Thyroid gland (tissue), 4 donors: ENCODE data around the gene ZNF862. TPM values are rescaled to one million over a fixed set of nuclear protein-coding genes. Genes with fewer than 3 reads are reported as not detected.

Source experiments
- DNase-seq, 2 donors: peaks; one replicate each; pipeline ENCODE4 v3.0.0-alpha.2; 2019
- H3K27ac ChIP-seq, 3 donors: fragments of 200-600 bp; sonication (generic); 1 replicate in 2 of 3; 2 replicates in 1 of 3; pipeline ENCODE4 v1.5.1; 2016 to 2019; ENCODE audit warnings: mild to moderate bottlenecking in 1 of 3, moderate library complexity in 1 of 3
- H3K27me3 ChIP-seq: fragments of 200-600 bp; sonication (generic); one replicate; pipeline ENCODE4 v1.5.1; 2019
- H3K36me3 ChIP-seq, 2 donors: fragments of 200-600 bp; sonication (generic); one replicate each; pipeline ENCODE4 v1.5.1; 2016 to 2019
- H3K4me1 ChIP-seq, 2 donors: fragments of 200-600 bp; sonication (generic); one replicate each; pipeline ENCODE4 v1.5.1; 2017 to 2019
- H3K4me3 ChIP-seq, 3 donors: fragments of 200-600 bp; sonication (generic); replicated peaks in 1 of 3; 1 replicate in 2 of 3; 2 replicates in 1 of 3; pipeline ENCODE4 v1.5.1; 2016; ENCODE audit warnings: mild to moderate bottlenecking in 1 of 3
- H3K9me3 ChIP-seq: fragments of 200-600 bp; sonication (generic); one replicate; pipeline ENCODE4 v1.5.1; 2017
- POLR2A ChIP-seq, 2 donors: fragments of 450-650 bp; IDR thresholded peaks; one replicate each; pipeline ENCODE4 v1.6.1; 2017; ENCODE audit warnings: antibody characterized with exemption in 2 of 2, mild to moderate bottlenecking in 2 of 2, moderate library complexity in 1 of 2
- WGBS, 2 donors: methylation state at CpG; one replicate each; pipeline ENCODE4 v1.1.5; 2017; 5-methylcytosine and 5-hydroxymethylcytosine counted together
- intact Hi-C: fragments of 100-400 bp; cut with DNase I; formaldehyde crosslinking; loops from one replicate; pipeline ENCODE4 v1.15.1; 2023
- total RNA-seq, 4 donors: library from RNA; depleted of rRNA; stranded (reverse); fragments of >200 nt; gene quantifications; one replicate each; pipeline ENCODE4 v1.2.3, GENCODE V29; 2016
- TF ChIP-seq, protein P1 (sequence below), 6 experiments: fragments of 200-600 bp in 3 of 6; fragments of 450-650 bp in 3 of 6; sonication (generic) in 3 of 6; IDR thresholded peaks; one replicate each; pipeline ENCODE4 v1.5.1; 2016 to 2019; ENCODE audit warnings: antibody characterized with exemption in 6 of 6, mild to moderate bottlenecking in 2 of 6, inconsistent platforms in 1 of 6, moderate library complexity in 1 of 6

Gene ZNF862
- total RNA-seq, 4 donors from 2014 or later, result 23.6 to 53.7 (median 39.3) TPM

GRCh38 chr7:149830997-149831740 lies 7.0 kb upstream of the ZNF862 start:
- intact Hi-C loops, result no loop called here
- no peak for TF ChIP-seq POLR2A (IDR thresholded peaks at IDR 0.05)
- TF ChIP-seq, protein P1, sequence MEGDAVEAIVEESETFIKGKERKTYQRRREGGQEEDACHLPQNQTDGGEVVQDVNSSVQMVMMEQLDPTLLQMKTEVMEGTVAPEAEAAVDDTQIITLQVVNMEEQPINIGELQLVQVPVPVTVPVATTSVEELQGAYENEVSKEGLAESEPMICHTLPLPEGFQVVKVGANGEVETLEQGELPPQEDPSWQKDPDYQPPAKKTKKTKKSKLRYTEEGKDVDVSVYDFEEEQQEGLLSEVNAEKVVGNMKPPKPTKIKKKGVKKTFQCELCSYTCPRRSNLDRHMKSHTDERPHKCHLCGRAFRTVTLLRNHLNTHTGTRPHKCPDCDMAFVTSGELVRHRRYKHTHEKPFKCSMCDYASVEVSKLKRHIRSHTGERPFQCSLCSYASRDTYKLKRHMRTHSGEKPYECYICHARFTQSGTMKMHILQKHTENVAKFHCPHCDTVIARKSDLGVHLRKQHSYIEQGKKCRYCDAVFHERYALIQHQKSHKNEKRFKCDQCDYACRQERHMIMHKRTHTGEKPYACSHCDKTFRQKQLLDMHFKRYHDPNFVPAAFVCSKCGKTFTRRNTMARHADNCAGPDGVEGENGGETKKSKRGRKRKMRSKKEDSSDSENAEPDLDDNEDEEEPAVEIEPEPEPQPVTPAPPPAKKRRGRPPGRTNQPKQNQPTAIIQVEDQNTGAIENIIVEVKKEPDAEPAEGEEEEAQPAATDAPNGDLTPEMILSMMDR (IDR thresholded peaks at IDR 0.05), result no peak
- WGBS, 2 donors, result 56 to 61% methylated on average over 4 to 9 of the region's 11 CpGs
- Histone ChIP-seq H3K36me3 (no peaks in the 10 kb centered on the region), H3K9me3 (no peaks in the 10 kb centered on the region), H3K27ac (no peak overlapping the region), H3K4me3 (no peak overlapping the region), H3K27me3 (no peaks in the 10 kb centered on the region), H3K4me1 (no peaks in the 10 kb centered on the region)
- no peak for DNase-seq

- intact Hi-C loops, result no loop called here
- no peak for DNase-seq
Measured at GRCh38 chr7:149831741-149832219, 6.4 kb upstream of the ZNF862 start.

DNA sequence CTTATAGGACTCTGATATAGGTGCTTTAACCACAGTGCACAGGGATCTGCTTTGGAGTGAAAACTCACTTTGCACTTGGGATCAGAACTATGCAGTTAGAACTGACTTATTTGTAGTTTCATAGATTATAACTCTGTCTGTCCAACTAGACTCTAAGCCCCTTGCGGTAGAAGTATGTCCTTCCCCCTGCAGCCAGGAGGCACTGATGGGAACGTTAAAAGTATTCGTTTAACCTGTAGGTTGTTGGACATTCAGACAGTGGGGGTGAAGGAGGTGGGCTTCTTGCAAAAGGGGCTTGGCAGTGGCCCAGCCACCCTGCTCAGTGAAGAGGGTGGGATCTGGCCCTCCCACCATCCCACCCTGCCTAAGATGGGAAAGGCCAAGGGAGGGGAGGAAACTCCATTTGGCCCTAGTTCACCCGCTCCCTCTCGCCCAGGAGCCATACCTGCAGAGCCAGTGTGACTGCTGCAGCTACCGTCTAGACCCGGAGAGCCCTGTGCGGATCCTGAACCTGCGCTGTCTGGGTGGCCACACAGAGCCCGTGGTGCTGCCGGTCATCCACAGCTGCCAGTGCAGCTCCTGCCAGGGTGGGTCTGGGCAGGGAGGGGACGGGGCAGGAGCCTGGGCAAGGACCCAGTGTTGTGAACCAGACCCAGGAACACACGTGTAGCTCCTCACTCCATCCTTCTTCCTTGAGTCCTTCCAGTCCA lies 5.7 kb upstream of the ZNF862 start:
- TF ChIP-seq POLR2A (IDR thresholded peaks at IDR 0.05), result no peak
- TF ChIP-seq, protein P1 (IDR thresholded peaks at IDR 0.05), result no peak
- no peaks in the 10 kb centered on the region for H3K36me3 ChIP-seq
- no peaks in the 10 kb centered on the region for H3K9me3 ChIP-seq
- H3K27ac ChIP-seq, result no peak overlapping the region
- 83 to 86% methylated on average over 11 to 13 of the region's 13 CpGs for WGBS, 2 donors
- DNase-seq, result no peak
- intact Hi-C loops, result no loop called here
- no peaks in the 10 kb centered on the region for H3K27me3 ChIP-seq
- no peak overlapping the region for H3K4me3 ChIP-seq
- no peaks in the 10 kb centered on the region for H3K4me1 ChIP-seq

More at GRCh38 chr7:149831741-149832219, 6.4 kb upstream of the ZNF862 start:
- H3K27me3 ChIP-seq, result no peaks in the 10 kb centered on the region
- no peaks in the 10 kb centered on the region for H3K36me3 ChIP-seq
- 79 to 85% methylated on average over 7 to 9 of the region's 9 CpGs for WGBS, 2 donors
- no peak overlapping the region for H3K27ac ChIP-seq
- no peak overlapping the region for H3K4me3 ChIP-seq
- H3K4me1 ChIP-seq, result no peaks in the 10 kb centered on the region
- H3K9me3 ChIP-seq, result no peaks in the 10 kb centered on the region
- no peak for TF ChIP-seq POLR2A (IDR thresholded peaks at IDR 0.05)
- TF ChIP-seq, protein P1 (IDR thresholded peaks at IDR 0.05), result no peak

DNA sequence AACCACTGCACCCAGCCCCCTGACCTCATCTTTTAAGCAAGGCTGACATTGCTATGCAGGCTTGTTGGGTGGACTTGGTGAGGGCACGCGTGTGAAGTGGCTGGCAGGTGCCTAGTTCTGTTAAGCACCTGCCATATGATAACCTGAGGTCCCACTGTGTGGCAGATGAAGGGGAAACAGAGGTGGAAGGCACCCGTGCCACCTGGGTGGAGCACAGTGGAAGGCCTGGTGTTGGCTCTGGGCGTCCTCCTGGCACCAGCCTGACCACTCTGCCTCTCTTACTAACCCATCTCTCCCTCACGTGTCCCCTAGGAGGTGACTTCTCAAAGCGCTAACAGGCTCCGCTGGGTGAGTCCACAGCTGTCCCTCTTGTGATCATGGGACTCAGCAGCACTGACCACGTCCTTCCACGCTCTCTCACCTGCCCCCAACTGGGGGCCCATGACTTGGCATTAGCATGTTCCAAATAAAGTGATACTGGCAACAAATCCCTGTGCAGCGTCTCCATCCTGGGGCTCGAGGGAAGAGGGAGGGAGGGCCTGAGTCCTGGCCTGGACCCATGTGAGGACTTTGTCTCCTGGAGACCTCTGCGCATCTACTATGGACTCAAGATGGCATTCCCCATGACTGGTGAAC lies 4.6 kb upstream of the ZNF862 start:
- H3K4me1 ChIP-seq, result peaks cover 0 to 3% of the 10 kb centered on the region in 2 donors
- TF ChIP-seq, protein P1 (IDR thresholded peaks at IDR 0.05), result no peak
- no peak for TF ChIP-seq POLR2A (IDR thresholded peaks at IDR 0.05)
- H3K36me3 ChIP-seq, result no peaks in the 10 kb centered on the region
- WGBS, 2 donors, result 76 to 84% methylated on average over 8 to 9 of the region's 12 CpGs
- no peak overlapping the region for H3K4me3 ChIP-seq
- no peak overlapping the region for H3K27ac ChIP-seq
- DNase-seq, result no peak
- no peaks in the 10 kb centered on the region for H3K27me3 ChIP-seq
- no peaks in the 10 kb centered on the region for H3K9me3 ChIP-seq
- intact Hi-C loops, result no loop called here
